WERI-Rb-1 (cell line): ENCODE data around the gene ABLIM2.
A peak's percentile ranks its signal among the peaks of the same experiment; 100 is the strongest.

Experiments
- DNase-seq: peaks from one replicate; pipeline ENCODE4 v3.0.0-alpha.2; 2020
- H3K27ac ChIP-seq: fragments of 250-450 bp; sonication (Bioruptor Pico); 2 replicates; pipeline ENCODE4 v1.5.1; 2020; ENCODE audit warnings: mild to moderate bottlenecking, moderate library complexity
- H3K27me3 ChIP-seq: fragments of 250-450 bp; sonication (Bioruptor Pico); 2 replicates; pipeline ENCODE4 v1.5.1; 2021; ENCODE audit warnings: mild to moderate bottlenecking, low read depth, moderate library complexity; ENCODE audit not compliant: insufficient read depth, severe bottlenecking
- H3K36me3 ChIP-seq: fragments of 250-450 bp; sonication (Bioruptor Pico); 2 replicates; pipeline ENCODE4 v1.5.1; 2020; ENCODE audit warnings: mild to moderate bottlenecking, moderate library complexity
- H3K4me3 ChIP-seq: 2 replicates; pipeline ENCODE4 v1.5.1; 2011; ENCODE audit warnings: low read depth, mild to moderate bottlenecking, control low read depth, low read length
- H3K9me3 ChIP-seq: fragments of 250-450 bp; sonication (Bioruptor Pico); 2 replicates; pipeline ENCODE4 v1.5.1; 2021; ENCODE audit warnings: mild to moderate bottlenecking, moderate library complexity; ENCODE audit not compliant: severe bottlenecking
- TF ChIP-seq, protein P1 (sequence below): IDR thresholded peaks from 2 replicates; pipeline ENCODE4 v1.5.1; 2011; ENCODE audit warnings: low read depth, mild to moderate bottlenecking, control low read depth, inconsistent platforms, low read length

ABLIM2 gene

DNA sequence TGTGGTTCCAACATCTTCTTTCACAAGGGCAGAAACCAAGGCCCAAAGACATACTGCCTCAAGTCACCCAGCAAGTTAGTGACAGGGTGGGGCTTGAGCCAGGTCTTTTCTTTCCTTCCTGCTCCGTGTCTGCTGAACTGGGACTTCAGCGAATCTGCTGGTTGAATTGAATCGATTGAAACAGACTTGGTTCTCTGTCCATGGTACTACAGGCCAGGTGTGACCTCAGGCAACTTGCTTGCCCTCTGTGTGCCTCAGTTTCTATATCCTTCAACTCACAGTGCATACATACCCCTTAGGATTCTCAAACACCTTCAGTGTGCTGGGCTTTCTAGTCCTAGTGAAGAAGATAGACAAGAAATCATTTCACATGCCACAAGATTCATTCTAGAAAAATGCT is 2.0 kb upstream of the ABLIM2 start:
- Histone ChIP-seq H3K9me3 (no peaks in the 10 kb centered on the region), H3K4me3 (no peak overlapping the region), H3K27ac (no peak overlapping the region), H3K36me3 (no peaks in the 10 kb centered on the region), H3K27me3 (peaks cover 12% of the 10 kb centered on the region)
- TF ChIP-seq, protein P1, sequence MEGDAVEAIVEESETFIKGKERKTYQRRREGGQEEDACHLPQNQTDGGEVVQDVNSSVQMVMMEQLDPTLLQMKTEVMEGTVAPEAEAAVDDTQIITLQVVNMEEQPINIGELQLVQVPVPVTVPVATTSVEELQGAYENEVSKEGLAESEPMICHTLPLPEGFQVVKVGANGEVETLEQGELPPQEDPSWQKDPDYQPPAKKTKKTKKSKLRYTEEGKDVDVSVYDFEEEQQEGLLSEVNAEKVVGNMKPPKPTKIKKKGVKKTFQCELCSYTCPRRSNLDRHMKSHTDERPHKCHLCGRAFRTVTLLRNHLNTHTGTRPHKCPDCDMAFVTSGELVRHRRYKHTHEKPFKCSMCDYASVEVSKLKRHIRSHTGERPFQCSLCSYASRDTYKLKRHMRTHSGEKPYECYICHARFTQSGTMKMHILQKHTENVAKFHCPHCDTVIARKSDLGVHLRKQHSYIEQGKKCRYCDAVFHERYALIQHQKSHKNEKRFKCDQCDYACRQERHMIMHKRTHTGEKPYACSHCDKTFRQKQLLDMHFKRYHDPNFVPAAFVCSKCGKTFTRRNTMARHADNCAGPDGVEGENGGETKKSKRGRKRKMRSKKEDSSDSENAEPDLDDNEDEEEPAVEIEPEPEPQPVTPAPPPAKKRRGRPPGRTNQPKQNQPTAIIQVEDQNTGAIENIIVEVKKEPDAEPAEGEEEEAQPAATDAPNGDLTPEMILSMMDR, result no peak
- DNase-seq, result no peak

DNA sequence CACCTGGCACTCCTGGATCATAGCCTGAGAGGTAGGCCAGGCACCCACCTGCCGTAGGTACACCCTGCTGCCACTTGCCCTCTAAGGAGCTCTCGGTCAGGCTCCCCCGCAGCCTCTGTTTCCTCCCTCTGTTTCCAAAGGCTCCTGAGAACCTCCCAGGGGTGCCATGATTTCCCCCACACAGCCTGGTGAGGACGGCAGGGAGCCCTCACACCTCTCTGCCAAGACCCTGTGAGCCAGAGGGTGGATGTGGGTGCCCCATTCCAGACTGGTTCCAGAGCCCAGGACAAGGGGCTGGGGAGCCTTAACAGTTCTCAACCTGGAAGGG is 1.6 kb upstream of the ABLIM2 start:
- Histone ChIP-seq H3K4me3 (no peak overlapping the region), H3K36me3 (no peaks in the 10 kb centered on the region), H3K9me3 (no peaks in the 10 kb centered on the region), H3K27ac (no peak overlapping the region), H3K27me3 (peaks cover 12% of the 10 kb centered on the region)
- TF ChIP-seq, protein P1, result no peak
- no peak for DNase-seq

DNA sequence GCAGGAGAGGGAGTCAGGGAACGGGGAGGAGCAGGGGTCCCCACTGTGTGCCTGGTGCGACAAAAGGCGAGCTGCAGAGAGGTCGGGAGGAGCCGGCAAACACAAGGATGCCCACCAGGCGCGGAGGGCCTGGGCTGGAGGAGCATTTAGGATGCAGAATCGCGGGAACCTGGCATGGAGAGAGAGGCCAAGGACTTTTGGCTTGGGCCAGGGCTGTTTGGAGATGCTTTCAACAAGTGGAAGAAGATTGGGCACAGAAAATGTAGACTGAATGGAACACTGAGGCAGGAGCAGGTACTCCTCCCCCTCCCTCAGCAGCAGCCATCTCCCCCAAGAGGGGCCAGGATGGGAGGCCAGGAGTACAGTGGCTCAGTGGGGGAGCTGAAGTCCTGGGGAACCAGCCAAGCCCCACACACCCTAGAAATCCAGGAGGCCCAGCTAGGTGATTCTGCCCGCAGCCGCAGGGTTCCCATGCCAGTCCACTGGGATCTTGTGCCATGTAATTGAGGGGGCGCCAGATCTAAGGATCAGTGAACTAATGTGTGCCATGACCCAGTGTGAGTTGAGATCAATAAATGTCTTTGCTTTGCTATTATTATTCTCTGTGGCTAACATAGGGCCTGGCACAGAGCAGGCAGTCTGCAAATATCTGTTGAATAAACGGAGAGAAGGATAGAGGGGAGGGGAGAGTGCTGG is 1.1 kb upstream of the ABLIM2 start:
- Histone ChIP-seq H3K4me3 (peak overlapping the region; percentile 86), H3K36me3 (no peaks in the 10 kb centered on the region), H3K9me3 (no peaks in the 10 kb centered on the region), H3K27me3 (peaks cover 12% of the 10 kb centered on the region), H3K27ac (no peak overlapping the region)
- no peak for DNase-seq
- TF ChIP-seq, protein P1, result no peak

DNA sequence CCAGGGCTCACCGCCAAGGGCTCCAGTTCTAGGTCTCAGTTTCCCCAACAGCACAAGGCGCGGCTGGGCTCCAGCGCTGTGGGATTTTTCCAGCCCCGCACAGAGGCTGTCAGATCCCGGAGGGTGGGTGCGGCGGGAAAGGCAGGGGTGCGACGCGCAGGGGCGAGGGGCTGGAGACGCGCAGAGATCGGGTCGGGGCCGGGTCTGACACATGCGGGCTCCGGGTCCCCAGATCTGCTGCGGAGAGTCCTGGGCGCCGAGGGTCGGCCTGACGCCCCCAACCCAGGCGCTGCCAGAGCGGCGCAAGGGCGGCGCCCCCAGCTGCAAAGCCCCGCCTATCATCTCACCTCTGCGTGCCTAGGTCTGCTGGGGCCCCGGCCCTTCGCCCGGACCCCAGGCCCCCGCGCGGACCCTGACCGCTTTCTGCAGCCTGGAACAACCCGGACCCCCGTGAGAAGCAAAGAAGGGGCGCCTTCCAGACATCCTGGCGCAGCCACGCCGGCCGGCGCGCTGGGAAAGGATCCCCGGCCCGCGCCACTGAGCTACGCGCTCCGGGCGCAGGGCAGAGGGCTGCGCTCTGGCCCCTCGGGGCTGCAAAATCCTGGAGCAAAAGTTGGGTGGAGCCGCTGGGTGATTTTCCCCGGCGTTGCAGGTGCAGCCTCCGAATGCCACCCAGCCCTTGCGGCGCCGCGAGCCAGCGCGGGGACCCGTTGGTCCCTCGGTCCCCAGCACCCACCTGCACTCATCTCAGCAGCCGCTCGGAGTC is 486 bp downstream of the ABLIM2 start:
- TF ChIP-seq, protein P1, result no peak
- Histone ChIP-seq H3K36me3 (no peaks in the 10 kb centered on the region), H3K4me3 (peak overlapping the region; percentile 66), H3K9me3 (no peaks in the 10 kb centered on the region), H3K27me3 (peaks cover 12% of the 10 kb centered on the region), H3K27ac (no peak overlapping the region)
- DNase-seq, result no peak

DNA sequence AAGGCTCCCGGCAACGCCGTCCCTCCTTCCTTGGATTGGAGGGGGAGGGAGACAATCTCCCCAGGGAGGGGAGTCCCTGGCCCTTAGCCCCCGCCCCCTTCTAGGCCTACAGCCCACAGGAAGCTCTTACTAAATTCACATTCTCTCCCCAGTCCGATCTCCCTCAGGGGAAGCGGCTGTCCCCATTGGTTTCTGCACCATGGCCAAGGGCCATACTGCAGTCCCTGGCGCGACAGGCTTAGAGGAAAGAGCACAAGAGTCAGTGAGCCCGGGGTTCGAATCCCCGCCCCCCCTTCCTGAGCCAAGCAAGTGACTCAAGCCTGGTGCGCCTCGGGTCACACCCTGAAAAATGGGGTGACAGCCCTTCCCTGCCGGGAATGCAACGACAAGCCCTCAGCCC is 1.1 kb downstream of the ABLIM2 start:
- Histone ChIP-seq H3K9me3 (no peaks in the 10 kb centered on the region), H3K4me3 (no peak overlapping the region), H3K36me3 (no peaks in the 10 kb centered on the region), H3K27ac (no peak overlapping the region), H3K27me3 (peaks cover 12% of the 10 kb centered on the region)
- DNase-seq, result no peak
- TF ChIP-seq, protein P1, result no peak
